Measurements from ENCODE around the gene SAYSD1.

DNA sequence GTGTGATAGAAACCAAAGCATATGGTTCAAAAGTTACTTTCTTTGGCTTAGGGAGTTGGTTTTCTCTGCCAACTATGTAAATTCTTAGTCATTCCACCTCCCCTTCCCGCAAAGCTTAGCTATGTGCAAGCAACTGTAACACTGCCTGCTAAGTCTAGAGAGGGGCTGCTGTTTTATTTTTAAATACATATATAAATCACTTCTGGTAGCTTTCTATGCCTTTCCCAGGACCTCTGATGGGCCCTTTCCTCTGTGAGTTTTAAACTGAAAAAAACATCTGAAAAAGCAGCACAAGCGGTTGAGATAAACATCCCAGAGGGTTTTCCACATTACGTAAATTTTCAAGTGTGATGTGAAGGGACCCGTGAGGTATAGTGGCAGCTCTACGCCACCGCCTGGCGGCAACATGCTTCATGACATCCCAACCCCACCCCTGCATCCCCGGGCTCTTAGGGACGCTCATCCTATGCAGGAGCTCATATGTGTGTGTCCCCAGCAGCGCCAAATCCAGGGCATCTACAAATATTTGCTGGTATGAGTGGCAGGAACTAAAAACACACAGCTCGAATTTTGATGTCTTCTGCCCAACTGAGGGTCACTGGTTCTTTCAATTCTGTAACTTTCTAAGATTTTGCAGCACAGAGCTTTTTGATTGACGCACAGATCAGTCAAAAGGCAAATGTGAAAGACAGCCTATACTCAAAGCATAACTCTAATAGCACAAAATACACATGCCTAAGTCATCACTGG lies 12.7 kb downstream of the SAYSD1 start:
- TF ChIP-seq, protein P1, sequence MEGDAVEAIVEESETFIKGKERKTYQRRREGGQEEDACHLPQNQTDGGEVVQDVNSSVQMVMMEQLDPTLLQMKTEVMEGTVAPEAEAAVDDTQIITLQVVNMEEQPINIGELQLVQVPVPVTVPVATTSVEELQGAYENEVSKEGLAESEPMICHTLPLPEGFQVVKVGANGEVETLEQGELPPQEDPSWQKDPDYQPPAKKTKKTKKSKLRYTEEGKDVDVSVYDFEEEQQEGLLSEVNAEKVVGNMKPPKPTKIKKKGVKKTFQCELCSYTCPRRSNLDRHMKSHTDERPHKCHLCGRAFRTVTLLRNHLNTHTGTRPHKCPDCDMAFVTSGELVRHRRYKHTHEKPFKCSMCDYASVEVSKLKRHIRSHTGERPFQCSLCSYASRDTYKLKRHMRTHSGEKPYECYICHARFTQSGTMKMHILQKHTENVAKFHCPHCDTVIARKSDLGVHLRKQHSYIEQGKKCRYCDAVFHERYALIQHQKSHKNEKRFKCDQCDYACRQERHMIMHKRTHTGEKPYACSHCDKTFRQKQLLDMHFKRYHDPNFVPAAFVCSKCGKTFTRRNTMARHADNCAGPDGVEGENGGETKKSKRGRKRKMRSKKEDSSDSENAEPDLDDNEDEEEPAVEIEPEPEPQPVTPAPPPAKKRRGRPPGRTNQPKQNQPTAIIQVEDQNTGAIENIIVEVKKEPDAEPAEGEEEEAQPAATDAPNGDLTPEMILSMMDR (IDR thresholded peaks at IDR 0.05), result peak; percentile 37
- TF ChIP-seq EZH2 (IDR thresholded peaks at IDR 0.05; ENCODE audit: borderline replicate concordance, insufficient read depth, low read depth, low read length, poor library complexity, severe bottlenecking), result no peak

Measured in B cell (primary cell).